DOHH2 (cell line): ENCODE results near the gene RABGAP1.

Experiments
- H3F3A ChIP-seq: fragments of 200-600 bp; sonication (generic), shearing (Covaris generic); 2 replicates; pipeline ENCODE4 v1.6.0; 2016; ENCODE audit warnings: antibody characterized with exemption, mild to moderate bottlenecking; ENCODE audit not compliant: control insufficient read depth, insufficient read depth
- H3K27ac ChIP-seq: fragments of 200-600 bp; sonication (generic); 2 replicates; pipeline ENCODE4 v1.5.1; 2014; ENCODE audit warnings: low read depth, mild to moderate bottlenecking, low read length, moderate library complexity
- H3K27me3 ChIP-seq: fragments of 200-600 bp; sonication (generic); 2 replicates; pipeline ENCODE4 v1.6.1; 2014; ENCODE audit warnings: mild to moderate bottlenecking, low read length, mixed read lengths; ENCODE audit not compliant: control insufficient read depth
- H3K36me3 ChIP-seq: fragments of 200-600 bp; sonication (generic); 2 replicates; pipeline ENCODE4 v1.6.1; 2014; ENCODE audit warnings: mild to moderate bottlenecking, low read length, moderate library complexity, mixed read lengths; ENCODE audit not compliant: control insufficient read depth
- H3K4me1 ChIP-seq: fragments of 200-600 bp; sonication (generic); 2 replicates; pipeline ENCODE4 v1.6.1; 2014; ENCODE audit warnings: mild to moderate bottlenecking, low read length, mixed read lengths; ENCODE audit not compliant: control insufficient read depth
- H3K4me2 ChIP-seq: fragments of 200-600 bp; sonication (generic); 2 replicates; pipeline ENCODE4 v1.6.0; 2014; ENCODE audit warnings: mild to moderate bottlenecking, low read length, moderate library complexity
- H3K4me3 ChIP-seq: fragments of 200-600 bp; sonication (generic); 2 replicates; pipeline ENCODE4 v1.5.1; 2014; ENCODE audit warnings: mild to moderate bottlenecking, low read length, mixed read lengths
- H3K79me2 ChIP-seq: fragments of 200-600 bp; sonication (generic); 2 replicates; pipeline ENCODE4 v1.6.1; 2014; ENCODE audit warnings: mild to moderate bottlenecking, low read length, mixed read lengths; ENCODE audit not compliant: control insufficient read depth
- H3K9me2 ChIP-seq: fragments of 200-600 bp; sonication (generic); replicated peaks from 2 replicates; pipeline ENCODE4 v1.6.1; 2014; ENCODE audit warnings: mild to moderate bottlenecking, low read length, mixed read lengths; ENCODE audit not compliant: control insufficient read depth
- H3K9me3 ChIP-seq: fragments of 200-600 bp; sonication (generic); 2 replicates; pipeline ENCODE4 v1.6.1; 2014; ENCODE audit warnings: antibody characterized with exemption, low read length, mixed read lengths; ENCODE audit not compliant: control insufficient read depth, insufficient read depth
- H4K20me1 ChIP-seq: fragments of 200-600 bp; sonication (generic); 2 replicates; pipeline ENCODE4 v1.6.0; 2014; ENCODE audit warnings: low read depth, mild to moderate bottlenecking, antibody characterized with exemption, low read length, moderate library complexity; ENCODE audit not compliant: control insufficient read depth, insufficient read depth
- EZH2phosphoT487 ChIP-seq: fragments of 200-600 bp; sonication (generic); IDR thresholded peaks from 2 replicates; pipeline ENCODE4 v1.6.1; 2017; ENCODE audit warnings: borderline replicate concordance, mild to moderate bottlenecking, antibody characterized with exemption, low read length, moderate library complexity, mixed read lengths
- TF ChIP-seq, protein P1 (sequence below): fragments of 200-600 bp; sonication (generic); IDR thresholded peaks from one replicate; pipeline ENCODE4 v1.5.1; 2014; ENCODE audit warnings: antibody characterized with exemption, mild to moderate bottlenecking, low read depth, low read length; ENCODE audit not compliant: poor library complexity, severe bottlenecking

RABGAP1 gene

DNA sequence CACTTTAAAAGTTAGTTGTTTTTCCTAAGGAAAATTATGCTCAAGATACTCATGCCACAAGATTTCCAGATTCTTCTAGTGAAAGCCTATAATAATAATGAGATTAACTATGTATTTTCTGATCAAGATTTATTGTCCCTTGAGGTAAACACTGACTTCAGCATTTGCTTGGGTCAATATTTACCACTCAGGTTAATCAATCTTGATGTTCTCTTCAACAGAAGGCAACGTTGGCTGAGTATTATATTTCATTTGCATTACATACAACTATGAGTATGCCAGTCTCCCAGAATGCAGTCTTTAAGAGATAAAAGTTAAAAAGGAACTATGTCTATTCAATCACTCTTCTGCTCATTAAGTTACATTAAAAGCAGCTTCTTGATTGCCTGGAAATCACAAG, 208.2 kb downstream of the RABGAP1 start:
- no peak for TF ChIP-seq EZH2phosphoT487
- TF ChIP-seq, protein P1, sequence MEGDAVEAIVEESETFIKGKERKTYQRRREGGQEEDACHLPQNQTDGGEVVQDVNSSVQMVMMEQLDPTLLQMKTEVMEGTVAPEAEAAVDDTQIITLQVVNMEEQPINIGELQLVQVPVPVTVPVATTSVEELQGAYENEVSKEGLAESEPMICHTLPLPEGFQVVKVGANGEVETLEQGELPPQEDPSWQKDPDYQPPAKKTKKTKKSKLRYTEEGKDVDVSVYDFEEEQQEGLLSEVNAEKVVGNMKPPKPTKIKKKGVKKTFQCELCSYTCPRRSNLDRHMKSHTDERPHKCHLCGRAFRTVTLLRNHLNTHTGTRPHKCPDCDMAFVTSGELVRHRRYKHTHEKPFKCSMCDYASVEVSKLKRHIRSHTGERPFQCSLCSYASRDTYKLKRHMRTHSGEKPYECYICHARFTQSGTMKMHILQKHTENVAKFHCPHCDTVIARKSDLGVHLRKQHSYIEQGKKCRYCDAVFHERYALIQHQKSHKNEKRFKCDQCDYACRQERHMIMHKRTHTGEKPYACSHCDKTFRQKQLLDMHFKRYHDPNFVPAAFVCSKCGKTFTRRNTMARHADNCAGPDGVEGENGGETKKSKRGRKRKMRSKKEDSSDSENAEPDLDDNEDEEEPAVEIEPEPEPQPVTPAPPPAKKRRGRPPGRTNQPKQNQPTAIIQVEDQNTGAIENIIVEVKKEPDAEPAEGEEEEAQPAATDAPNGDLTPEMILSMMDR: no peak
- no peaks in the 10 kb centered on the region for H3K9me3 ChIP-seq
- peaks cover 88% of the 10 kb centered on the region for H3K36me3 ChIP-seq
- no peaks in the 10 kb centered on the region; the same call in 1 of the 2 replicates for H3F3A ChIP-seq
- no peaks in the 10 kb centered on the region for H3K27me3 ChIP-seq
- H3K9me2 ChIP-seq: no peaks in the 10 kb centered on the region
- H3K27ac ChIP-seq: no peak overlapping the region
- H3K4me2 ChIP-seq: no peak overlapping the region
- peaks cover 18% of the 10 kb centered on the region for H3K79me2 ChIP-seq
- H4K20me1 ChIP-seq: no peaks in the 10 kb centered on the region
- peaks cover 18% of the 10 kb centered on the region for H3K4me1 ChIP-seq
- H3K4me3 ChIP-seq: no peak overlapping the region

DNA sequence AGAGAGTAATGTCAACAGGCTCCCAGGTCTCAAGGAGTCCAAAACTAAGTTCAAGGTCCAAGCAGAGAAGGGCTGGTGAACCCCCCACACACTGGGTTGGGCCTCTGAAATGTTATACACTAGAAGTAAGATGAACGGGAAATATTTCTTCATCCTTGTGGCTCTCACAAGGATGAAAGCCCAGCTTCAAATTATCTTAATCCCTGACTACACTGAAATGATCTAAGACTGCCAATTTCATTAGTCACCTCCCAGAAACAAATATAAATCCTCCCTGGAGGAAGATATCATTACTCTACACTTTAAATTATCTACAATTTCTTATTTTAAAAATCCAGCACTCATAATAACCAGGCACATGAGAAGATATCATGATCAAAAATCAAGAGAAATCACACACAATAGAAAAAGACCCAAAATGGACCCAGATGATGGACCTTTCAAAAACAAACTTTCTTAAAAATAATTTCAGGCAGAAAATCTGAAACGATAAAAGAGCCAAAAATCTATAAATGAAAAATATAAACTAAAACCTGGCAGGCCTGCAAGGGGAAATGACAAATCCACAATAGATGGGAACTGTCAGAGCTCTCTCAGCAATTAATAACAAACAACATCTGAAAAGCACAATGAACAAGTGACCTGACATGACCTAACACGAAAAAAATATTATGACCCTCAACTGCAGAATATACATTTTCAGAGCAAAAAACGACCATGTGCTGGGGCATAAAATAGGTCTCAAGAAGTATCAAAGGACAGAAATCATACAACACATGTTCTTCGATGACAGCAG, 210.1 kb downstream of the RABGAP1 start:
- H3K36me3 ChIP-seq: peaks cover 87% of the 10 kb centered on the region

More for the DNA sequence above, 210.1 kb downstream of the RABGAP1 start:
- TF ChIP-seq, protein P1: no peak
- TF ChIP-seq EZH2phosphoT487: no peak
- H3F3A ChIP-seq: no peaks in the 10 kb centered on the region
- H4K20me1 ChIP-seq: no peaks in the 10 kb centered on the region
- H3K79me2 ChIP-seq: peaks cover 6% of the 10 kb centered on the region
- H3K27ac ChIP-seq: no peak overlapping the region
- H3K4me2 ChIP-seq: no peak overlapping the region
- no peak overlapping the region for H3K4me3 ChIP-seq
- H3K9me3 ChIP-seq: no peaks in the 10 kb centered on the region
- H3K4me1 ChIP-seq: peaks cover 2% of the 10 kb centered on the region; the same call in 1 of the 2 replicates
- no peaks in the 10 kb centered on the region for H3K9me2 ChIP-seq
- H3K27me3 ChIP-seq: no peaks in the 10 kb centered on the region
